ENCODE results near the gene CENPT.
A peak's percentile ranks its signal among the peaks of the same experiment; 100 is the strongest.

CENPT gene

GRCh38 chr16:67847064-67847861 lies at the start of gene CENPT:
Gene CENPT (minus strand): TSS chr16:67847693. CDS start chr16:67833859, 13,834 bp downstream.
- DNase-seq (ENCODE audit: low read depth in 2 of 2) = no peak

GRCh38 chr16:67897231-67897630 lies 49.7 kb upstream of the CENPT start:
- no peak for DNase-seq (ENCODE audit: low read depth in 2 of 2)

GRCh38 chr16:67893743-67894399 lies 46.4 kb upstream of the CENPT start:
- no peak for DNase-seq (ENCODE audit: low read depth in 2 of 2)

- DNase-seq (ENCODE audit: low read depth in 2 of 2) = peak; percentile 87
These were observed 45.6 kb upstream of the CENPT start, which contains the start of gene PSKH1 for GRCh38 chr16:67892899-67893742. Gene PSKH1 (plus strand): TSS chr16:67893254. CDS start chr16:67908750, 15,496 bp downstream.

- no peak for DNase-seq (ENCODE audit: low read depth in 2 of 2)
These were observed 44.9 kb upstream of the CENPT start for GRCh38 chr16:67892375-67892774.

- DNase-seq (ENCODE audit: low read depth in 2 of 2) = no peak
These were observed 40.8 kb upstream of the CENPT start for GRCh38 chr16:67888331-67888730.

- no peak for DNase-seq (ENCODE audit: low read depth in 2 of 2)
These were observed 38.9 kb upstream of the CENPT start for GRCh38 chr16:67886387-67886786.

GRCh38 chr16:67885976-67886375 lies 38.5 kb upstream of the CENPT start:
- DNase-seq (ENCODE audit: low read depth in 2 of 2) = no peak

- DNase-seq (ENCODE audit: low read depth in 2 of 2) = no peak
These were observed 38.1 kb upstream of the CENPT start for GRCh38 chr16:67885545-67885944.

GRCh38 chr16:67884684-67885083 lies 37.2 kb upstream of the CENPT start, which contains the start of gene NRN1L:
Gene NRN1L (plus strand): TSS chr16:67884885. CDS start chr16:67884904, 19 bp downstream.
- peak; percentile 78 to 80 for DNase-seq (ENCODE audit: low read depth in 2 of 2)

GRCh38 chr16:67883872-67884261 lies 36.4 kb upstream of the CENPT start:
- no peak for DNase-seq (ENCODE audit: low read depth in 2 of 2)

GRCh38 chr16:67883146-67883871 lies 35.8 kb upstream of the CENPT start:
- DNase-seq (ENCODE audit: low read depth in 2 of 2) = no peak

GRCh38 chr16:67882374-67883145 lies 35.1 kb upstream of the CENPT start:
- DNase-seq (ENCODE audit: low read depth in 2 of 2) = no peak

GRCh38 chr16:67881621-67882161 lies 34.2 kb upstream of the CENPT start:
- DNase-seq (ENCODE audit: low read depth in 2 of 2) = no peak

GRCh38 chr16:67880584-67880983 lies 33.1 kb upstream of the CENPT start:
- no peak for DNase-seq (ENCODE audit: low read depth in 2 of 2)

GRCh38 chr16:67879936-67880335 lies 32.4 kb upstream of the CENPT start:
- no peak for DNase-seq (ENCODE audit: low read depth in 2 of 2)

- DNase-seq (ENCODE audit: low read depth in 2 of 2) = no peak
These were observed 32.0 kb upstream of the CENPT start for GRCh38 chr16:67879462-67879861.

GRCh38 chr16:67878846-67879245 lies 31.4 kb upstream of the CENPT start:
- no peak for DNase-seq (ENCODE audit: low read depth in 2 of 2)

- DNase-seq (ENCODE audit: low read depth in 2 of 2) = no peak
These were observed 30.7 kb upstream of the CENPT start for GRCh38 chr16:67878232-67878631.

GRCh38 chr16:67877064-67877463 lies 29.6 kb upstream of the CENPT start:
- no peak for DNase-seq (ENCODE audit: low read depth in 2 of 2)

Measured in fibroblast of skin of left quadriceps (primary cell).